CD4-positive, alpha-beta T cell treated with Interleukin-17A for 4 hours (primary cell): ENCODE results near the gene IRF3.
A peak's percentile ranks its signal among the peaks of the same experiment; 100 is the strongest.

ENCODE experiments used
- DNase-seq: peaks from one replicate; pipeline ENCODE4 v3.0.0-alpha.2; 2020; ENCODE audit warnings: mixed read lengths

Gene IRF3

GRCh38 chr19:49687150-49687549 lies 21.5 kb upstream of the IRF3 start:
- DNase-seq, result no peak

GRCh38 chr19:49686503-49687088 lies 20.9 kb upstream of the IRF3 start:
- DNase-seq, result no peak

- DNase-seq, result no peak
Observed at GRCh38 chr19:49685845-49686332, 20.2 kb upstream of the IRF3 start.

- DNase-seq, result no peak
Observed at GRCh38 chr19:49684983-49685553, 19.4 kb upstream of the IRF3 start.

DNA sequence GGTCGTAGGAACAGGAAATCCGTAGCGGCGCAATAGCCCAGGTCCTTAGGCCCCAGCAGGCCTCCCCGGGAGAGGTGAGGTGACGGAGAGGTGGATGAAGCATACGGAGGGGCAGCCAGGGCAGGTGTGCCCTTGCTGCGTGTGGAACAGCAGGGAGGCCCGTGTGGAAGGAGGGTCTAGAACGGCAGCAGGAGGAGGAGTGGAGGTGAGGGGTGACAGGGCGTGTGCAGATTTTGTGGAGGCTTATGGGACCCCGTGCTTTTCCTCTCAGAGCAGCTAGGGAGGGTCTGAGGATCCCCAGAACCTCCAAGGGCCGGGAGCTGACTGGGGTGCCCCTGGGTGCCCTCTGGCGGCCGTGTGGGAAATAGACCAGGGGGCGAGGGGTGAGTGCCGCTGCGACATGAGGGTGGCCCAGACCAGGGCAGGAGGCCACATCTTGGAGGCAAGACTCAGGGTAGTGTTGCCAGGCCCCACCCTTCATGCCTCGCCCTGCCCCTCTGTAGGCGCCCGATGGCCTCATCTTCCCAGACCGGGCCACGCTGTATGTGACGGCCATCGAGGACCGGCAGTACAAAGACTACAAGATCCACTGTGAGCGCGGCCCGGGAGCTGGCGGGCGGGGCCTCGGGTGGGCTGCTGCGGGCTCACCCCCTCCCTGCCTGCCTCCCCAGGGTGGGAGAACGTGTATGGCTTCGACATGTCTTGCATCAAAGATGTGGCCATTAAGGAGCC lies 18.8 kb upstream of the IRF3 start:
- DNase-seq, result peak; percentile 39

GRCh38 chr19:49683814-49684250 lies 18.2 kb upstream of the IRF3 start:
- no peak for DNase-seq

DNA sequence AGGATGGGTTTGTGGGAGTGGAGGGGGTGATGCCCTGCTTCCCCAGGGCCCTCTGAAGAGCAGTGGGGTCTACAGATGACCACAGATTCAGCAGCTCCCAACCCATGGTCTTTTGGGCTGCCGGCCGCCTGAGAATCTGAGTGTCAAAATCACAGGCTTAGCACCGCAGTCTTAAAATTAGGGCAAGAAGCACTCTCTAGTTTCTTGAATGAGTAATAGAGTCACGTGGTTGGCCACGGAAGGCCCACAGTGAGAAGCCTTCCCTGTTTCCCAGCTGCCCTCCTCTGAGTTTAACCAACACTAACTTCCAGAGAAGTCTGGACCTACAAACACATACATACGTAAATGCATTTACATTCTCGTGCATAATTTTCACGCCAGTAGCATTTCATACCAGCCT lies 16.6 kb upstream of the IRF3 start:
- no peak for DNase-seq

DNA sequence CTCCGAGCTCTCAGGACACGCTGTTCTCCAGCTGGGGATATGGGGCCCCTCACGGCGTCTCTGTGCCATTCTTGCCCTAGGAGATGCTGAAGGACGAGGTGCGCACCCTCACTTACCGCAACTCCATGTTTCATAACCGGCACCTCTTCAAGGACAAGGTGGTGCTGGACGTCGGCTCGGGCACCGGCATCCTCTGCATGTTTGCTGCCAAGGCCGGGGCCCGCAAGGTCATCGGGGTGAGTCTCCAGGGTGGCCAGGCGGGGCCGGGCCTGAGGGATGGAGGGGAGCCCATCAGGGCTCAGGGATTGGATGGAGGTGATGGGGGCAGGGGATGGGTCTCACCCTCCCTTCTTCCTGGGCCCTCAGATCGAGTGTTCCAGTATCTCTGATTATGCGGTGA lies 16.2 kb upstream of the IRF3 start:
- no peak for DNase-seq

DNA sequence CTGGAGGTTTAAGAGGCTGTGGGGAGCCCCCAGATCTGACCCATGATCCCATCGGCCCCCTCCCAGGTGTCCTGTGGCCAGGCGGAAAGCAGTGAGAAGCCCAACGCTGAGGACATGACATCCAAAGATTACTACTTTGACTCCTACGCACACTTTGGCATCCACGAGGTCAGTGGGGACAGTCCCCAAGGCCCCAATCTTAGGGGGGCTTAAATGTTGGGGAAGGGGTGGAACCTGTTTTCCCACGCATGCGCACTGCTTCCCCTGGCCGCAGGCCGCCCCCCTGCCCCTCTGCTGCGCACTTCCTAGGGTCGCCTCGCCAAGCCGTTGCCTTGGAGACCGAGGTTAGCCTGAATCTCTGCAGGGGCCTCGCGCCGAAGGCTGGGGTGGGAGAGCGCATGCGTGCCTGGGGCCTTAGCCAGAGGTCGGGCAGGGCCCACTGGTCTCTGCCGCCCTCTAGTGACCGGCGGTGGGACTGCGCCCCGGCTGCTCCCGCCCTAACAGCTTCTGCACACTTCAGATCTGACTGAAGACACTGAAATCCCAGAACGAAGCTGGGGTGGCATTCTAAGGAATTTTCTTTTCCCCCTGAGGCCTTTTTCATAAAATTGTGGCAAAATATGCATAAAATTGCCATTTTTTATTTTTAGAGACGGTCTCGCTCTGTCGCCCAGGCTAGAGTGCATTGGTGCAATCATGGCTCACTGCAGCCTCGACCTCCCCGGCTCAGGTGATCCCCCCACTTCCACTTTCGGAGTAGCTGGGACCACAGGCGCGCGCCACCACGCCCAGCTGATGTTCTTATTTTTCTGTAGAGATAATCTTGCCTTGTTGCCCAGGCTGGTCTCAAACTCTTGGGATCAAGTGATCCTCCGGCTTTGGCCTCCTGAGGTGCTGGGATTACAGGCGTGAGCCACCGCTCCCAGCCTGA lies 15.0 kb upstream of the IRF3 start:
- DNase-seq, result peak; percentile 96

DNA sequence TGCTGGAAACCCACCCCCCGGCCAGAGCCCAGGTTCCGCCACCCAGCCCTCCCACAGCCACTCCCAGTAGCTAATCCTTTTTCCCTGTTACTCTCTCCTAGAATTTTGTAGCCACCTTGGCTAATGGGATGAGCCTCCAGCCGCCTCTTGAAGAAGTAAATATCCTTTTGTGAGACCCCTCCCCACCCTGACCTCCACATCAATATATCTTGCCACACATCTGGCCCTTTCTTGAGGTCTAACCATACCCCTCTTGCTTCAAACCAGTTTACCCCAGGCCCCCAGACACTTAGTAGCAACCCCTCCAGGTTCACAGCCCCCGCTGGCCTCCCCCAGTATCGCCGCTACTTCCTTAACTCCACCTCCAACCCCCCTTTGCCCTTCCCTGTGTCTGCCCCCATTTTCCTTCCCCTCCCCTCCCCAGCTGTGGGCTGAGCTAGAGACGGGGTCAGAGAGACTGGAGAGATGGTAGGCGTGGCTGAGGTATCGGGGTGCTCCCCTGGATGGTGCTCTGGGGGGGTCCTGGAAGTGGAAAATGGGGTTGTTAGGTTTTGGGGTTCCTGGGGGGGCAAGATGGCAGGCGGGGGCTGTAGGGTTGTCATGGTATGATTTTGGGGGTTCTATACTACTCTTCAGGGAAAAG lies 14.2 kb upstream of the IRF3 start:
- no peak for DNase-seq

DNA sequence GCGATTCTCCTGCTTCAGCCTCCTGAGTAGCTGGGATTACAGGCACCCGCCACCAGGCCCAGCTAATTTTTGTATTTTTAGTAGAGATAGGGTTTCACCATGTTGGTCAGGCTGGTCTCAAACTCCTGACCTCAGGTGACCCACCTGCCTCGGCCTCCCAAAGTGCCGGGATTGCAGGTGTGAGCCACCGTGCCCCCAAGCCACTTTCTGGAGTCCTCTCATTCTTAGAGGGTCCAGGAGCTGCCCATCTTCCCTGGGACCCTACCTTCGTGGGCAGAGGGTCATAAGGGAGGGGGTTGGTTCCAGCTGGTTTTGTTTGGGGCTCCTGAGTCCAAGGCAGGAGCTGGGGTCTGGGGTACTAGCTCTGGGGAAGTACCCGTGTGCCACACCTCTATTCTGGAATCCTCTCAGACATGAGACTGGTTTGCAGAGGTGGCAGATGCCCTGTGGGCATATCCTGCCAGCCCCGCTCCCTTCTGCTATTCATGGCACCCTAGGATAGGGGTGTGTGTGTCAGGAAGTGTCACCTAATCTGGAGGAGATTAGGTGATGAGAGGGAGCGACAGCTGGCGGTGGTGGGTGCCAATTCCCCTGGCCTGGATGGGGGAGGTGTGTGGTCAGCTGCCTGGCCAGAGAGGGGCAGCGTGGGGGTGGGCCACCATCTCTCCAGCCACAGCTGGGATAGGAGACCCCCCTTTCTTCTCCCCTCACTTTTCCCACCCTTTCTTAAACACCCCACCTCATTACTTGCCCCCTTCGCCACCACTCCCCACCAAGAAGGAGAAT lies 13.5 kb upstream of the IRF3 start:
- DNase-seq, result no peak

- DNase-seq, result peak; percentile 84
Observed at GRCh38 chr19:49677901-49678674, 12.4 kb upstream of the IRF3 start.

- DNase-seq, result peak; percentile 44
Observed at GRCh38 chr19:49677231-49677900, 11.7 kb upstream of the IRF3 start, which contains the start of gene PRMT1. TSS of gene PRMT1 (plus strand) at chr19:49677271. CDS start at chr19:49677281, 10 bp downstream.

GRCh38 chr19:49676784-49677230 lies 11.2 kb upstream of the IRF3 start:
- DNase-seq, result peak; percentile 99

DNA sequence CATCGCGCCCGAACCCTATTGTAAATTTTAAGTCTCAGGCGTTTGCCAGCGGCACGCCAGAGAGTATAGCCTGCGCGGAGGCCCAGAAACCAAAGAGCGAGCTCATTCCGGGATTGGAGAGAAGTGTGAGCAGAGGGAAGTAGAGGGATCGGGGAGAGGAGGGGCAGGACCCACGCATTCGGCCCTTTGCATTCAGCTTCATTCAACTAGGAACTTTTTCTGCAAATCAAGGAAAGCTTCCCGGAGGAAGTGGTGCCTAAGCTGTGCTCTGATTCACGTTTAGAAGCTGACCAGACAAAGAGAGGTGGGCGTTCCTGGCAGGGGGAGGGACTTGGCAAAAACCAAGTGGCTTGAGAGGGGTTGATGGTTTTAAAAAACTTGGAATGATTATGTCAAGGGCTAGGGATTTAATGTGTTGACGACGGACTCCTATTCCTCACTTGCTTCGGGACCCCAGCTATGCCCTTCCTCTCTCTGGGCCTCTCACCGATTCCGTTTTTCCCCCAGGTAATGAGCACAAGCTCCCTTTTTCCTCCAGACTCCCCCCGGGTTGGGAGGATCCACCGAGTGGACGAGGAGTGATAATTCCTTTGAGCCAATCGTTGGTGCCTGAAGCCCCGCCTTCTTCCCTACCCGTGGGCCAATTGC lies 10.6 kb upstream of the IRF3 start:
- DNase-seq, result peak; percentile 84

DNA sequence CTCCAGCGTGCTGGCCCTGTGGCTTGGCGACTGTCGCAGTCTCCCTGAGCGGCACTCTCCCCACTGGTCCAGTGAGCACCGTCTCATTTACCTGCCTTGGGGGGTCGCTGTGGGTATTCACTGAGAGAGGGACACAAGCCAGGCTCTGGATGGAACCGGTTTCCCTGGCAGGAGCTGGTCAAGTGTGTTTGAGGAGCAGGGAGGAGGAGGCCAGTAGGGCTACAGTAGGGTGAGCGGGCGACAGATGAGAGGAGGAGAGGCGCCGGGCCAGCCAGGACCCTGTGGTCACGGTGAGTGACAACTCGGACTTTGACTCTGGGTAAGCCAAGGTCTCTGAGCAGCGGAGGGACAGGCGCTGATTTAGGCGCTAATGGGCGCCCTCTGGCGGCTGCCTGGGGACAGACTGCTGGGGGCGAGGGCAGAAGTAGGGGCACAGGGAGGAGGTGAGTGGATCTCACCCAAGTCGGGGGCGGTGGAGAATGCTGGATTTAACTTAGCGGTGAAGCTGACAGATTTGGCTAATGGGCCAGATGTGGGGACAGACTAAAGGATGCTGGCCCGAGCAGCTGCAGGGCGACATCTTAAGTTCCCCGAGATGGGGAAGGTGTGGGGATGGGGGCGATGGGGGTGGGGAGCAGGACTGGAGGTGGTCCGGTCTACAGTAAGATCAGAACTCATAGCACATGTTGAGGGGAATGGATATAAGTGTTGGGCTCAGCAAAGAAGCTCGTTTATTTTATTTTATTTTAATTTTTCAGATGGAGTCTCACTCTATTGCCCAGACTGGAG lies 6.7 kb upstream of the IRF3 start:
- peak; percentile 84 for DNase-seq

GRCh38 chr19:49669516-49669915 lies 3.9 kb upstream of the IRF3 start:
- no peak for DNase-seq

DNA sequence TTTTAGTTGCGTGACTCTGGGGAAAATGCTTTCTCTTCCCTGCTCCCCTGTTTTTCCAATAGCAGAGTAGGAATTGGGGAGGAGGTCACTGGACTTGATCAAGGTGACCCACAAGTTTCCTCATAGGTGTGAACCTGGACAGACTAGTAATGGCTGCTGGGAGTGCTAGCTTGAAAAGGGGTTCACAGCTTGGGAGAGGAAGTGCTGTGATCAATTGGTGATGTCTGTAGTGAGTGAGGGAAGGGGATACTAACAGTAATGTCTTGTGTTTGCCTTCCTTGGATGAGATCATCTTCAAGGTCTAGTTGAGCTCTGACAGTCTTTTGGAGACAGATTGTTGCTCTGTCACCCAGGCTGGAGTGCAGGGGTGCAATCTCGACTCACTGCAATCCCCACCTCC lies 1.8 kb upstream of the IRF3 start:
- no peak for DNase-seq

DNA sequence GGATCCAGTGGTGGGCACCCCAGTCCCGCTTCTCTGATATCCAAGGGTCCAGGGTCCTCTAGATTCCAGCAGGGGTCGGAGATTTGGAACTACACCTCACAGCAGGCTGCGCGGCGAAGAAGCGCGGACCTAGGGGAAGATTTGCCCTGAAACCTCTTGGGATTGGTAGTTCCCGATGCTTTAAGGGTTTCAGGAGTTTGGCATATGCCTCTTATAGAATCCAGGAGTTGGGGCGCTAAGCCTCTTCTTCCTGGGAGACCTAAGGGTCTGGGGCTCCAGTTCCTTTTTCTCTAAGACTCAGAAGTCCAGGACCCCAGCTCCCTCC lies 425 bp upstream of the IRF3 start:
- DNase-seq, result no peak
